Measurements from ENCODE around the gene NUP210L.
A peak's percentile ranks its signal among the peaks of the same experiment; 100 is the strongest.
"Not testable (repeated sequence)": the region's sequence is repeated elsewhere in the genome, so short reads cannot be mapped to it uniquely, and the experiment has no call there.

Gene NUP210L

DNA sequence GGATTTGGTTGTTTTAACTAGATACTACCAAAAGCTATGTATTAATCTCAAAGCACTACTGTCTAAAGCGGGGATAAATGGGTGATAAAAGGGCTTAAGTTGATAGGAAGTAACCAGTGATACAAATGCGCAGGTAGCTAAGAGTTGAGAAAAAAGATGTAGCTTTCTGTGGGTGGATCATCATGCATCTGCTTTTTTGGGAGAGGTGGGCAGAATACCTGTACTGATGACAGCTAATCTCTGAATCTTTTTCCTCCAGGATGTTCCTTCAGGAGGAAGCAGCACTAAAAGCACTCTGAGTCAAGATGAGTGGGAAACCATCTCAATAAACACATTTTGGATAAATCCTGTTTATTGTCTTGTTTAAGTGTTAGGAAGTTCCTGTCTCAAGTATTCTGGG lies 163.1 kb downstream of the NUP210L start:
- DNase-seq (ENCODE audit: low spot score), result no peak

DNA sequence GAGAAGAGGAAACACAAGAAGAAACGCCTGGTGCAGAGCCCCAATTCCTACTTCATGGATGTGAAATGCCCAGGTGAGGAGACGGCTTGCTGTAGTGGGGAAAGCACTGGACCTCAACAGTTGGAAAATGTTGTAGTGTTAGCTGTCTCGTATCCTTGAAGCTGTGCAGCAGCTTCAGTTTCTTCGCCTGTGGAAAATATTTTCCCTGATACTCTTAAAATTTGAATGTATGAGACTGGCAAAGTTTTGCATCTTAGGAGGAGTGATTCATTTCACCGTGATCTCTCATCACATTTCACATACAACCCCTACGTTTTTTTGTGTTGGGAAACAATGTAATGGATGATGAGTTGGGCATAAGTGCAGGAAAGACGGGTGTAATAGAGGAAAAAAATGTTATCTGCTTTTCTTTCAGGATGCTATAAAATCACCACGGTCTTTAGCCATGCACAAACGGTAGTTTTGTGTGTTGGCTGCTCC lies 163.7 kb downstream of the NUP210L start:
- no peak for DNase-seq (ENCODE audit: low spot score)

DNA sequence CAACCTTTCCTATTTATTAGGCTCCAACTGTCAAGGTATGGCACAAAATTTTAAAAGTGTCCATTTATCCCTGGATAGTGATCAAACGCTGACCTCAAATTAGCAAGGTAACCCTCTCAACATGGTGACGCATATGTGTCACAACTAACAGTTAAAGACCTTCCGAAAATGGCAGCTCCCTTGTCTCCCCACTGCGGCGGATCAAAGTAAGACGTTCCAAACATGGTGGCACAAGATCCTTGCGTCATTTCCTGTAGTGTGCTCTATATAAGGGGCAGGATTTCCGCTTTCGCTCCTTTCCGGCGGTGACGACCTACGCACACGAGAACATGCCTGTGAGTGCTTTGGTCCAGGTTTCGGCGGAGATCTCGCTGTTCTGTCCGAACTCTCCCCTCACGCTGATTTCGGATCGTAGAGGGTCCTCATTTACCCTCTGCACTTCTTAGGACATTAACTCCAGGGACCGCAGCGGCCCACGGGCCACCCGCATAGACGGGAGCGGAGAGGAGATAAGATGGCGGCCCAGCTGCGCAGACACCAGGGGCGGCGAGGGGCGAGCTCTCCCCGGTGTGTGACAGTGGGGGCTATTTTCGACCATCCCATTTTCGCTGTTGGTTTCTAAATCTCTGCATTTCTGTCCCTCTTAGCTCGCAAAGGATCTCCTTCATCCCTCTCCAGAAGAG lies 164.3 kb downstream of the NUP210L start, which contains the start of gene RPS27:
Gene RPS27, plus strand, starts transcription at position 295 of the 683 bp plus-strand sequence. Its CDS starts 35 bp downstream, at position 330.
- DNase-seq (ENCODE audit: low spot score), result peak; percentile 95

DNA sequence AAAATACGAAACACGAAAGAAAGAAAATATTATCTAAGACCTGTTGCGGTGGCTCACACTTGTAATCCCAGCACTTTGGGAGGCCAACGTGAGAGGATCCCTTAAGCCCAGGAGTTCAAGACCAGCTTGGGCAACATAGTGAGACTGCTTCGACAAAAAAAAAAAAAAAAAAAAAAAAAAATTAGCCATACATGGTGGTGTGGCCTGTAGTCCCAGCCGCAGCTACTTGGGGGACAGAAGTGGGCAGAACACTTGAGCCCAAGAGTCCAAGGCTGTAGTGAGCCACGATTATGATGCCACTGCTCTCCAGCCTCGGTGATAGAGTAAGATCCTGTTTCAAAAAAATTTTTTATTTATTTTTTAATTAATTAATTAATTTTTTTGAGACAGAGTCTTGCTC lies 167.3 kb downstream of the NUP210L start:
- no peak for DNase-seq (ENCODE audit: low spot score)

DNA sequence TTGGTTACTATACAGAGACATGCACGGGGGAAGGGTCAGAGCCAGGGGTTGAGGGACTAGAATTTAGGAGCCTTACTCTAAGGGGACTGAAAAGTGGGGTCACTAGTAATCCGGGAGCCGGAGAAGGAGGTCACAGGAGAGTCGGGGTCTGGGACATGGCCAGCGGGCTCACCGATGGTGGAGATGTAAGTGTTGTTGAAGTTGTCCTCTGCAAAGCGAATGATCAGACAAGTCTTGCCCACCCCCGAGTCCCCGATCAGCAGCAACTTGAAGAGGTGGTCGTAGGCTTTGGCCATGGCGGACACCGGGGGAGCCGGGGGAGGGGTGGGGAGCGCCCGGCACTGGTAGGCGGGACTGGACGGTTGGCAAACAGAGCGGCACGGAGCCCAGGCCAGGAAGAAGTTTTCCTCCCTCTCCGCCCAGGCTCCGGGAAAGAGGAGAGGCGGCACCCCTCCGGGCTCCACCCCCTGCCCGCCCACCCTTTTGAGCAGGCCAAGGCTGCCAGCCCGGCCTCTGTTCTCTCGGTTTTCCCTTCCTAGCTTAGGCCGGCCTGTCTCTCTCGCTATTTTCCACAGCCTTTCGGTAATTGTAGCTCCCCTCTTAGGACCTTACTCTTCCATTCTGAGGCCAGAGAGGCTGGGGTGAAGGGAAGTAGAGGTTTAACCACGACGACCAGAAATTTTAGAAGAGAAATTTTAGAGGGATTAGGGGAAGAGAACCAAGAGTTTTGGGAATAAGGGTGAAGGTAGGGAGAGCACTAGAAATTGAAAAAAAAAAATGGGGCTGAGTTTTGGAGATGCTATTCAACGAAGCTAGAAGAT lies 168.7 kb downstream of the NUP210L start, which contains the start of gene RAB13:
Gene RAB13, minus strand, starts transcription at position 399 of the 821 bp plus-strand sequence. Its CDS starts 103 bp downstream, at position 296.
- DNase-seq (ENCODE audit: low spot score), result no peak

DNA sequence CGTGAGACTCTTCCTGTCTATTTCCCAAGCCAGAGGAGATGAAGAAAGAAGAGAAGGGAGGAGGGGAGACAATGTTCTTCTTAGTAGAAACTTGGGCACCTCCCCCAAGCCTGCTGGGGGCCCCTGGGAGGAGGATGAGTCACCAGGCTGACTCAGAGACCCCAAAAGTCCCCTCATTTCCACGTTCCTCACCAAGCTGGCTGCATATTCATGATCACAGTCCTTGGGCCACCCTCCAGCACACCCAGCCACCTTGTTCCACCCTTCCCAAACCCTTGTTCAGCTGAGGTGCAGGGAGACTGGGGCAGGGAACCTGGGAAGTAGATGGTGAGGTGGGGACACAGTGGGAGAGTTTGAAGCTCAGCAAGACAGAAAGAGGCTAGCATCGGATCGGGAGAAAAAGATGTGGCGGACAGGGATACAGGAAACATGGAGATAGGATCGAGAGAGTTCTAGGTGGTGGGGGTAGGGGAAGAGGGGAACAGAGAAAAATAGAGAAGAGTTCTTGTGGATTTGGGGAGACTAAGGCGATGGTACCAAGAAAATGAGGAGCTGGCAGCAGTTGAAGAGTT lies 169.4 kb downstream of the NUP210L start:
- no peak for DNase-seq (ENCODE audit: low spot score)

DNA sequence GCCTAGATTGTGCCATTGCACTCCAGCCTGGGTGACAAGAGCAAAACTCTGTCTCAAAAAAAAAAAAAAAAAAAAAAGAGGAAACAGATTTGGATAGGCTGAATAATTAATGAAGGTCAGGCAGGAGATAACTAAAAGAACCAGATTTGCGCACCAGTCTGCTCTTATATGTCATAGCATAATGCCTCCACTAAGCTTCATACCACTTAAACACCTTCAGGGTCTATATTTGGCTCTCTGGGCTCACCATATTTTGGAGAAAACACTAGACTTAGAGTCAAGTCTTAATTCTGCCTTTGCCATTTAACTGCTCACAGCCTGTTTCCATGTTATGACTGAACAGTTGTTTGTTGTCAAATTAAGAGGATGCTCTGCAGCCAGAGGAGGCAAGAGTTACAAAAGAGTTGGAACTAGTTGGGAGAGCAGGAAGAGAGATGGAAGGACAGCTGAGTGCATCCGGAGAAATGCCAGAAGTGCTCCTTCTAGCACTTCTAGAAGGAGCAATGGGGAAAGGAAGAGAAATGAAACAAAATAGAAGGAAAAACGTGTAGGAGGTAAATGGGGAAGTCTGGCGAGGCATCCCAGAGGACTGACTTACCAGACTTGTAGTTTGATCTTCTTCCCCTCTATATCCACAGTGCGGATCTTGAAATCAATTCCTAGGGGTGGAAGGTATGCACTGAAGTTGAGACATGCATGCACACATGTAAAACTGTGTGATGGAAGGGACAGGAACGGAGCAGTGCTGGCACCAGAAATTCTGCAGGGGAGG lies 170.6 kb downstream of the NUP210L start:
- no peak for DNase-seq (ENCODE audit: low spot score)

DNA sequence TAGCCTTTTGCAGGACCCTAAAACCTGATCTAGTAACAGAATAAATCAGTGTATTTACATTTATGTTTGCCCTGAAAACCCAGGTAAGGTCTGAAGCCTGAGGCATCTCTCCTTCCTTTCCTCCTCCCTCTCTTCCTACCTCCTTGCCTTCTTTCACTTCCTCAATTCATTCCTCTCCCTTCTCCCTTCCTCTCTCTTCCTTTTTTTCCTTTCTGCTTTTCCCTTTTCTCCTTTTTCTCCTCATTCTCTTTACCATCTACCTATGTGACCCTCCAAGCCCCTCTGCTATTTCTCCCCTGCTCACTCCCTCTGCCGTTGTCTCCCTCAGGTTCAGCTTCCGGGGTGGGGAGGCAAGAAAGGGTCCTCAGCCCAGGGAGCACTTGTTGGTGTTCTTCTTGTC lies 173.1 kb downstream of the NUP210L start:
- DNase-seq (ENCODE audit: low spot score), result not testable (repeated sequence)

DNA sequence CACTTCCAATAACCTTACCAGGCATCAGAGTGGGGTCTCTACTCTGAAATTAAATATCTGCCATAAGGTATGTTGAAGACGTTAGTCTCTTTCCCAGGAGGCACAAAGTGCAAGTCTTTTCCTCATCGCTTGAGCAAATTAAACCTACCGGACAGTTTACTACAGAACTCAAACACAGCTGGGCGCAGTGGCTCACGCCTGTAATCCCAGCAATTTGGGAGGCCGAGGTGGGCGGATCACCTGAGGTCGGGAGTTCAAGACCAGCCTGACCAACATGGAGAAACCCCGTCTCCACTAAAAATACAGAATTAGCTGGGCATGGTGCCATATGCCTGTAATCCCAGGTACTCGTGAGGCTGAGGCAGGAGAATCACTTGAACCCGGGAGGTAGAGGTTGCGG lies 175.8 kb downstream of the NUP210L start:
- DNase-seq (ENCODE audit: low spot score), result not testable (repeated sequence)

DNA sequence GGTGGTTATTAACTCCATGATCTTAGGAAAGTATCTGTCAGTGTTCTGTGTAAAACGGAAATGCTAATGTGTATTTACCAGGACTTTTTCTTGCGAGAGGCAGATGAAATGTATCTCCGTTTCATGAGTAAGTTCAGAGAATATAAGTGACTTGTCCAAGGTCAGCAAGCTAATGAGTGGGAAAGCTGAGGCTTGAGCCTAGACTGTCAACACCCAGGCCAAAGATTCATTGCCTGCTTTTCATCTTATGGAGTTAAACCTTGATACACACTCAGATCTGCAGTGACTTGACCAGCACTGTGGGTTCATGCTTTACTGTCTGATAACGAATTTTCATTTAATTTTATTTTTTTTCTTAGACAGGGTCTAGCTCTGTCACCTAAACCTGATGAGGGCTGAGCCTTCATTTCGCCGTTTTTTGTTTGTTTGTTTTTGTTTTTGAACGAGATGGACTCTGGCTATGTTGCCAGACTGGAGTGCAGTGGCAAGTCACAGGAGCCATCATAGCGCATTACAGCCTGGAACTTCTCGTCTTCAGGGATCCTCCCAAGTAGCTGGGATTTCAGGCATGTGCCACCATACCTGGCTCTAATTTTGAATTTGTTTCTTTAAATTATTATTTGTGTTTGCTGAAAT lies 176.5 kb downstream of the NUP210L start:
- DNase-seq (ENCODE audit: low spot score), result no peak

DNA sequence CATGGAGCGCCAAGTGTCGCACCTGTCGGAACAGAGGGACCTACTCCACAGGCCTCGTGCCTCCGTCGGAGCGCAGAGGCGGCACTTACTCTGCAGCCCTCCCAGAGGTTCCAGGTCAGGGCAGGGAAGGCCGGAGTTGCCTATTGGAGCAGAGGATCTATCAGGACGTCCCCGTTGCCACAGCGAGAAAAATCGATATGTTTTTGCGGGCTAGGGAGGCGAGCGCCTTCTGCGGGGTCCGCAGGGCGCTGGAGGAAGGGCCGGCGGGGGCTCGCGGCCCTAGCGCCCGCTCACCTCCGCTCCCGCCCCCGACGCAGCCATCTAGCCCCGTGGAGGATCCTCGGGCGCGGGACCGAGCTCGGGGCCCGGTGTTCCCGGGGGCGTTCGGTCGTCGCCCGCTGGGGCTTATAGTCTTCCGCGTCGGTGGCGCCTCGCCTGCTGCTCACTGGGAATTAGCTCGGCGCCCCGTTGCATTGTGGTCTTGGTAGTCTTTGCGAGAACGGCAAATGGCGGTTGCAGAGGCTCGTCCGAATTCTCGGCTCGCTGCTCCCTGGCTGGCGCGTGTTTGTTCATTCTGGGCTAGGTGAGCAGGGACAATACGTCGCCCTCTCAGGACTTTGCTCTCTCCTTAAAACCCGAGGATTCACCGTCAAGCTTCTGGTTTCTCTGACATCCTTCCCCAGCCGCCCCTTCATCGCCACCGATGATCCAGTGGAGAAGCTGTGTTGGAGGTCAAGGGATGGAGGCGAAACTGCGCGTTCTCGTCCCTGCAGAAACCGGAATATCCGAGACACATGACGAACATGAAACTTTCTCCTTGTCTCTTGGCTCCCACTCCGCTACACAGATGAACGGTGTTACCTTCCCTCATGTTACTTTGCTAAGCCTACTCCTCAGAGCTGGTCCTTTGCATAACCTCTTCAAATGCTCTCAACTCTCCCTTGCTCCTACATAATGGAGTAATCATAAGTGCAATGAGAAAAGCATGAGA lies 177.3 kb downstream of the NUP210L start, which contains the start of gene JTB:
Gene JTB, minus strand, starts transcription at position 425 of the 991 bp plus-strand sequence. Its CDS starts 422 bp downstream, at position 3.
- peak; percentile 77 for DNase-seq (ENCODE audit: low spot score)

DNA sequence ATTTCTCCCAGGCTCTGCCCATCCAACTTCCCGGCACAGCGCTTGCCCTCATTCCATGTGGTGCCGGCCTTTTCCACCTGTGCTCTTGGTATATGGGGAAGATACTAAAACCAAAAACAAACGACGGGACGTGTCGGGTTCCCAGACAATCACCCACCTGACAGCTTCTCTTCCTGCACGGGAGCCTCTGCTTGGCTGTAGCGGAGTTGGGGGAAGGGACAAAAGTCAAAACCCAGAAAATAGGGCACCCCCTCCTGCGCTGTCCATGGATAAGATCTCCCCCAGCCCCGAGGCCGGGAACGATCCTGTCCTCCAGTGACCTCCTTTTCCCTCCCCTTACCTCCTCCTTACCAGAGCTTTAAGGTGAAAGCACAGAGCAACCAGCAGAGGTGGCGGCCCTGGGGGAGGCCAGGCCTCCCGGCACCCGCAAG lies 178.0 kb downstream of the NUP210L start:
- DNase-seq (ENCODE audit: low spot score), result no peak

DNA sequence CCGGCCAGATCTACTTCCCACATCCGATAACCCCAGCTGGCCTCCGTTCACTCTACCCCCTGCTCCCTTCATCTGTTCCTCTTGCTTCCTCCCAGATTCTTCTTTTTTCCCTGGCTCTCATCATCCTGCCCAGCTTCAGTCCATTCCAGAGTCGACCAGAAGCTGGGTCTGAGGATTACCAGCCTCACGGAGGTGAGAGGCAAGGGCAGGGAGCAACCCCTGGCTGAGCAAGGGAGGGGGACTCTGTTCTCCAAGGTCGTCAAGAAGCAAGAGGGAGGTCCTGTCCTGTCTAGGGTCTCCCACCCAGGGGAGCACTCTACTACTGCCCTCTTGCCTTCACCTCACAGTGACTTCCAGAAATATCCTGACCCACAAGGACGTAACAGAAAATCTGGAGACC lies 181.3 kb downstream of the NUP210L start:
- DNase-seq (ENCODE audit: low spot score), result no peak

DNA sequence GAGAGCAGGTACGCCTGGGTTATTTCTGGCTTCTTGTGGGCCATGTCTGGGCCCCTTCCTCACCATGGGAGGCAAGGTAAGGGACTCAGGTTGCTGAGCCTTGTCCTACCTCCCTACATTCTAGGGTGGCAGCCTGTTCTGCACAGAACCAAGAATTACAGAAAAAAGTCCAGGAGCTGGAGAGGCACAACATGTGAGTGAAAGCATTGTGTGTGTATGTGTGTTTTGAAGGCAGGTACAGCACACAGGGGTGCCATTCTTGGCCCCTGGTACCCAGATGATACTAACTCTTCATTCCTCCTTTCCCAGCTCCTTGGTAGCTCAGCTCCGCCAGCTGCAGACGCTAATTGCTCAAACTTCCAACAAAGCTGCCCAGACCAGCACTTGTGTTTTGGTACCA lies 181.8 kb downstream of the NUP210L start:
- no peak for DNase-seq (ENCODE audit: low spot score)

DNA sequence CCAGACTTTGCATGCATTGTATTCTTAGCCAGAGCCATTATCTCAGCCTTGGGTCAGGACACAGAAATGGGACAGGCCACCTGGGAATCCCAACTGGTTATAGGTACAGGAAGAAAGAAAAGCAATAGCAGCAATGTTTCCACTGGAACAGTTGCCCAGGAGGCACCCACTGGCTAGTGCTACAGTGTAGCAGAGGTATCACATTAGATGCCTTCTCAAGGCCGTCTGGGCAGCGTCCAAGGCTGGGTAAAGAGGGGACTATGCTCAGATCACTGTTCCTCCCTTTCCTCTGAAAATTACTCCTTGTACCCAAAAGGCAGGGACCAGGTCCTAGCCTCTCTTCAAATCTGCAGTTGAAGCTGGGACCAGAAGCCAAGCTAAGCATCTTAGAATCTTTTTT lies 184.5 kb downstream of the NUP210L start:
- DNase-seq (ENCODE audit: low spot score), result no peak

DNA sequence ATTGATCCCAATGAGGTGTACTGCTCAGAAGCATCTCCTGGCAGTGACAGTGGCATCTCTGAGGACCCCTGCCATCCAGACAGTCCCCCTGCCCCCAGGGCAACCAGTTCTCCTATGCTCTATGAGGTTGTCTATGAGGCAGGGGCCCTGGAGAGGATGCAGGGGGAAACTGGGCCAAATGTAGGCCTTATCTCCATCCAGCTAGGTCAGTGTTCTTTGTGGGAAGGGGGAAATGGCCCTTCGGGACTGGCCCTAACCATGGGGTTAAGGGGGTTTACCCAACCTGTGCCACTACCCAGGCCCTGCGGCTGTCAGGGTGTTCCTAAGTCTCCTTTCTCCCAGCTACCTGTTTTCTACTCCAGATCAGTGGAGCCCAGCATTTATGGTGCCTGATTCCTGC lies 185.9 kb downstream of the NUP210L start:
- DNase-seq (ENCODE audit: low spot score), result no peak

DNA sequence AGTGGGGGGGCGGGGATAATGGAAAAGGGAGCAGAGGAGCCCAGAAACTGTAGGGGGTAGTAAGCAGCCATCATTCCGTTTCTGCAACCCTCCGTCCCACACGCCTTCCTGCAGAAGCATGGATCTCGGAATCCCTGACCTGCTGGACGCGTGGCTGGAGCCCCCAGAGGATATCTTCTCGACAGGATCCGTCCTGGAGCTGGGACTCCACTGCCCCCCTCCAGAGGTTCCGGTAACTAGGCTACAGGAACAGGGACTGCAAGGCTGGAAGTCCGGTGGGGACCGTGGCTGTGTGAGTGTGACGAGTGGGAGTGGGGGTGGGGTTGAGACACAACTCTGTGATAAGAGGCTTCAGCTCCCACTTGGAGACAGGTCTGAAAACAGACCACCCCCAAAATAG lies 186.5 kb downstream of the NUP210L start:
- no peak for DNase-seq (ENCODE audit: low spot score)

DNA sequence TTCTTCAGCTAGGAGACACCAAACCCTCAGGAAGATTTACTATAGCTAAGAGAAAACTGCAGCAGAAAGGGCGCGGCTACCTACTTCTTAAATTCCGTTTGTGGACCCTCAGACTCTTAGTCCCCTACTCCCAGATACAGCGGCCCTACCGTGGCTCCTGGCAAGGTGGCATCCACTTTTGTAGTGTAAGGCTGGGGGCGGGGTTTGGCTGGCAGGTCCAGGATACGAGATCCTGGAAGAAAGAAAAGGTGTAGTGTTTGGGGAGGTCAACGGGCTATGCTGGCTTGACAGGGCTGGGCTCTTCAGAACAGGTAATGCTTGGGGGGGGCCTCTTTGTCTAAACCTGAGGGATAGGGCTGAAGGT lies 186.9 kb downstream of the NUP210L start:
- DNase-seq (ENCODE audit: low spot score), result no peak

DNA sequence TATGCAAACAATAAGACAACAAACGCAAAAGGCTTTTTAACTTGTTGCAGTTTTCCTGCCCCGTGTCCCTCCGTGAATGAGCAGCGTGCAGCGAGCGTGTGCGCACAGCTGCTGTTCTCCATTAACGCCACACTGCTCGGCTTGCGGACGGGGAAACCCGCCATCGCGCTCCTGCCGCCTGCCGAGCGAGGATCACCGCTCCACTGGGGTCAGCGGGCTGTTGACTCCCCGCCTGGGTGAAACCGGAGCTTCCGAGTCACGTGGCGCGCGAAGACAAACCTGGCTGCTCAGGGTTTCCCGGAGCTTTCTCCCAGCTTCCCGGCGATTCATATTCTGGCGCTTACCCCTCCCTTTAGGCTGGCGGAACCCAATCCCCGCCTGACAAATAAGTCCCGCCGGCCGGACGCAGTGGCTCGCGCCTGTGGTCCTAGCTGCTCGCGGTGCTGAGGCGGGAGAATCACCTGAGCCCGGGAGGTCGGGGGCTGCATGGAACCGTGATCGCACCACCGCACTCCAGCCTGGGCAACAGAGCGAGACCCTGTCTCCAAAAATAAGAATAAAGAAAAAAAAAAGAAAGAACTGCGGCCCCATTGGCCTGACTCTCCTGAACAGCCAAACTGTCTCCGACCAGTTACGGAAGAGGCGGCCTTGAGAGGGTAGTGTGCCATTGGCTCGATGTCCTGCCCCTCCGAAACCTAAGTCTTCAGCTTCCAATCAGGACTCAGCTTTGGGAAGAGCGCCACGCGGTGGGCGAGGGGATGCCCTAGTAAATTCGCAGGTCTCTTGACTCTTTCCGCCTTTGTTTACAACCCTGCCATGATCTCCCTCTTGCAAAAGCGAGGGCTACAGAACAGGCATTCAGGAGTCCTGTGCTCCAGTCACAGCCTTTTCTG lies 187.5 kb downstream of the NUP210L start, which contains the start of gene CREB3L4:
Gene CREB3L4, plus strand, starts transcription at position 796 of the 893 bp plus-strand sequence. CDS start 624 bp downstream, outside the sequence.
- peak; percentile 89 for DNase-seq (ENCODE audit: low spot score)
